HCT116 (cell line): ENCODE measurements around the gene TNFRSF14. TPM values are rescaled to one million over a fixed set of nuclear protein-coding genes. Genes with fewer than 3 reads are reported as not detected.

Source experiments
- CEBPB ChIP-seq: IDR thresholded peaks from 2 replicates; pipeline ENCODE4 v1.6.1; 2012; ENCODE audit warnings: low read depth
- ELF1 ChIP-seq: IDR thresholded peaks from 2 replicates; pipeline ENCODE4 v1.6.1; 2012; ENCODE audit warnings: low read depth, borderline replicate concordance
- EZH2 ChIP-seq: fragments of 200-600 bp; sonication (generic); IDR thresholded peaks from 2 replicates; pipeline ENCODE4 v1.6.1; 2017; ENCODE audit warnings: antibody characterized with exemption, mixed run types
- FOSL1 ChIP-seq: IDR thresholded peaks from 2 replicates; pipeline ENCODE4 v1.6.1; 2012; ENCODE audit warnings: low read depth
- POLR2A ChIP-seq: IDR thresholded peaks from 2 replicates; pipeline ENCODE4 v1.7.0; 2011; ENCODE audit warnings: borderline replicate concordance; ENCODE audit not compliant: insufficient read depth, insufficient read length; ENCODE audit errors: extremely low read depth
- SIN3A ChIP-seq: IDR thresholded peaks from 2 replicates; pipeline ENCODE4 v1.6.1; 2012; ENCODE audit warnings: low read depth
- SP1 ChIP-seq: IDR thresholded peaks from 2 replicates; pipeline ENCODE4 v1.6.1; 2012; ENCODE audit warnings: low read depth
- total RNA-seq: library from RNA; stranded (reverse); gene quantifications from one replicate; pipeline ENCODE4 v1.2.1, GENCODE V29; 2021; ENCODE audit not compliant: unreplicated experiment
- TF ChIP-seq, protein P1 (sequence below): IDR thresholded peaks from 2 replicates; pipeline ENCODE4 v1.6.1; 2011; ENCODE audit warnings: mild to moderate bottlenecking, low read length, moderate library complexity; ENCODE audit not compliant: insufficient replicate concordance; ENCODE audit errors: extremely low read depth
- TF ChIP-seq, protein P2 (sequence below), 3 experiments: fragments of 200-600 bp in 1 of 3; sonication (generic) in 1 of 3; IDR thresholded peaks in 2 of 3; conservative IDR thresholded peaks in 1 of 3; 2 replicates each; pipeline ENCODE4 v1.5.1; 2012 to 2017; ENCODE audit warnings: low read depth in 2 of 3, low read length in 2 of 3, antibody characterized with exemption in 1 of 3, borderline replicate concordance in 1 of 3, control low read depth in 1 of 3, mild to moderate bottlenecking in 1 of 3, mixed read lengths in 1 of 3, mixed run types in 1 of 3, moderate library complexity in 1 of 3; ENCODE audit not compliant: insufficient read depth in 1 of 3

Gene TNFRSF14
- total RNA-seq, 1 experiment from 2014 or later, result 0.66 TPM

DNA sequence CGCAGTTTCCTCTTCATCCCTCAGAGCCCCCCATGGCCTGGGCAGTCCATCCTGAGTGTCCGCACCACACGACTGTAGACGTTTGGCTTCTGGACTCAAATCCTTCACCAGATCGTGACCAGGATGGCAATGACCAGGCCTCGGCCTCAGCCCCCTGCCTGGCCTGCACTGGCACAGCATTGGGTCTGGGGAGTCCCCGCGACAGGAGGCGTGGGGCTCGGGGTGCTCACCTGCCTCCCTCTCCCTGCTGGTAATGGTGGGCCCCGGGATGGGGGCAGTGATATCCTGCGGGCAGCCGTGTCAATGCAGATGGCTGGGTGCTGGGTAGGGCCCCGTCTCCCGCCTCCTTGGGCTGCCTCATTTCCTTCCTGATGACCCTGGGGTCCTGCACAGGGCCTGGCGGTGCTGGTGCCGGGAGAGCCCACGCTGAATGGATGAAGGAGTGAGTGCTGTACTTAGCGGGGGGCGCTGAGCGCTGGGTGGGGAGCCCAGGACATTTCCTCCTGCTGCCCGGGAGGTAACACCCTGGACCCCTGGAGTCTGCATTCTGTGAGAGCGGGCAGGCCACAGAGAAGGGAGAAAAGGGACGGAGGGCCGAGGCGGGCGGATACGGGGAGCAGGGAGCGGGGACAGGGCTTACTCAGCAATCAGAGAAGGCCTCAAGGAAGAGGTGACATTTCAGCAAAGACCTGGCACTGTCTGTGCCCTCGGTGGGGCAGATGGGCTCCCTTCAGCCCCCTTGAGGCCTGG lies 2.1 kb upstream of the TNFRSF14 start (continued):
- TF ChIP-seq, protein P1, sequence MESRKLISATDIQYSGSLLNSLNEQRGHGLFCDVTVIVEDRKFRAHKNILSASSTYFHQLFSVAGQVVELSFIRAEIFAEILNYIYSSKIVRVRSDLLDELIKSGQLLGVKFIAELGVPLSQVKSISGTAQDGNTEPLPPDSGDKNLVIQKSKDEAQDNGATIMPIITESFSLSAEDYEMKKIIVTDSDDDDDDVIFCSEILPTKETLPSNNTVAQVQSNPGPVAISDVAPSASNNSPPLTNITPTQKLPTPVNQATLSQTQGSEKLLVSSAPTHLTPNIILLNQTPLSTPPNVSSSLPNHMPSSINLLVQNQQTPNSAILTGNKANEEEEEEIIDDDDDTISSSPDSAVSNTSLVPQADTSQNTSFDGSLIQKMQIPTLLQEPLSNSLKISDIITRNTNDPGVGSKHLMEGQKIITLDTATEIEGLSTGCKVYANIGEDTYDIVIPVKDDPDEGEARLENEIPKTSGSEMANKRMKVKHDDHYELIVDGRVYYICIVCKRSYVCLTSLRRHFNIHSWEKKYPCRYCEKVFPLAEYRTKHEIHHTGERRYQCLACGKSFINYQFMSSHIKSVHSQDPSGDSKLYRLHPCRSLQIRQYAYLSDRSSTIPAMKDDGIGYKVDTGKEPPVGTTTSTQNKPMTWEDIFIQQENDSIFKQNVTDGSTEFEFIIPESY, result no peak
- TF ChIP-seq SIN3A, result no peak
- TF ChIP-seq POLR2A, result no peak
- TF ChIP-seq ELF1, result no peak
- TF ChIP-seq FOSL1, result no peak
- TF ChIP-seq EZH2, result no peak
- no peak for TF ChIP-seq SP1
- TF ChIP-seq CEBPB, result no peak
- TF ChIP-seq, protein P2, sequence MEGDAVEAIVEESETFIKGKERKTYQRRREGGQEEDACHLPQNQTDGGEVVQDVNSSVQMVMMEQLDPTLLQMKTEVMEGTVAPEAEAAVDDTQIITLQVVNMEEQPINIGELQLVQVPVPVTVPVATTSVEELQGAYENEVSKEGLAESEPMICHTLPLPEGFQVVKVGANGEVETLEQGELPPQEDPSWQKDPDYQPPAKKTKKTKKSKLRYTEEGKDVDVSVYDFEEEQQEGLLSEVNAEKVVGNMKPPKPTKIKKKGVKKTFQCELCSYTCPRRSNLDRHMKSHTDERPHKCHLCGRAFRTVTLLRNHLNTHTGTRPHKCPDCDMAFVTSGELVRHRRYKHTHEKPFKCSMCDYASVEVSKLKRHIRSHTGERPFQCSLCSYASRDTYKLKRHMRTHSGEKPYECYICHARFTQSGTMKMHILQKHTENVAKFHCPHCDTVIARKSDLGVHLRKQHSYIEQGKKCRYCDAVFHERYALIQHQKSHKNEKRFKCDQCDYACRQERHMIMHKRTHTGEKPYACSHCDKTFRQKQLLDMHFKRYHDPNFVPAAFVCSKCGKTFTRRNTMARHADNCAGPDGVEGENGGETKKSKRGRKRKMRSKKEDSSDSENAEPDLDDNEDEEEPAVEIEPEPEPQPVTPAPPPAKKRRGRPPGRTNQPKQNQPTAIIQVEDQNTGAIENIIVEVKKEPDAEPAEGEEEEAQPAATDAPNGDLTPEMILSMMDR (IDR thresholded peaks at IDR 0.05 in 2 of 3, conservative IDR thresholded peaks at IDR 0.05 in 1 of 3; ENCODE audit: borderline replicate concordance in 1 of 3, insufficient read depth in 1 of 3, low read depth in 2 of 3, low read length in 2 of 3), result no peak
- TF ChIP-seq, all 23 proteins: peak for 0
